BE2C (cell line): ENCODE measurements around the gene DCHS2.
A peak's percentile ranks its signal among the peaks of the same experiment; 100 is the strongest.

ENCODE experiments used
- DNase-seq: peaks from one replicate; pipeline ENCODE4 v3.0.0-alpha.2; 2020
- H3K27me3 ChIP-seq: fragments of 250-450 bp; sonication (Bioruptor Pico); 2 replicates; pipeline ENCODE4 v1.5.1; 2020; ENCODE audit warnings: mild to moderate bottlenecking
- H3K36me3 ChIP-seq: fragments of 250-450 bp; sonication (Bioruptor Pico); 2 replicates; pipeline ENCODE4 v1.5.1; 2020; ENCODE audit warnings: mild to moderate bottlenecking
- H3K4me1 ChIP-seq: fragments of 250-450 bp; sonication (Bioruptor Pico); 2 replicates; pipeline ENCODE4 v1.5.1; 2020
- H3K4me3 ChIP-seq: 2 replicates; pipeline ENCODE4 v1.5.1; 2011; ENCODE audit warnings: low read depth, low read length
- H3K9me3 ChIP-seq: fragments of 250-450 bp; sonication (Bioruptor Pico); 2 replicates; pipeline ENCODE4 v1.5.1; 2020
- CTCF ChIP-seq: IDR thresholded peaks from 2 replicates; pipeline ENCODE4 v1.5.1; 2012; ENCODE audit warnings: mild to moderate bottlenecking, low read depth, low read length

The DCHS2 gene

GRCh38 chr4:154507156-154507555 is 15.6 kb upstream of the DCHS2 start:
- no peak for TF ChIP-seq CTCF
- H3K4me1 ChIP-seq = no peaks in the 10 kb centered on the region

GRCh38 chr4:154506253-154506652 is 14.7 kb upstream of the DCHS2 start:
- Histone ChIP-seq H3K27me3 (peaks cover 29% of the 10 kb centered on the region), H3K36me3 (no peaks in the 10 kb centered on the region), H3K4me1 (no peaks in the 10 kb centered on the region), H3K9me3 (no peaks in the 10 kb centered on the region), H3K4me3 (no peak overlapping the region)
- TF ChIP-seq CTCF = peak; percentile 66
- no peak for DNase-seq

More at GRCh38 chr4:154507156-154507555, 15.6 kb upstream of the DCHS2 start:
- no peaks in the 10 kb centered on the region for H3K9me3 ChIP-seq
- no peak for DNase-seq
- H3K36me3 ChIP-seq = no peaks in the 10 kb centered on the region
- peaks cover 20% of the 10 kb centered on the region for H3K27me3 ChIP-seq
- H3K4me3 ChIP-seq = no peak overlapping the region

GRCh38 chr4:154503598-154503997 is 12.0 kb upstream of the DCHS2 start:
- H3K9me3 ChIP-seq = no peaks in the 10 kb centered on the region
- H3K4me3 ChIP-seq = no peak overlapping the region
- peaks cover 50% of the 10 kb centered on the region for H3K27me3 ChIP-seq
- TF ChIP-seq CTCF = peak; percentile 71
- DNase-seq = no peak
- H3K36me3 ChIP-seq = no peaks in the 10 kb centered on the region
- no peaks in the 10 kb centered on the region for H3K4me1 ChIP-seq

GRCh38 chr4:154502111-154502510 is 10.5 kb upstream of the DCHS2 start:
- H3K36me3 ChIP-seq = no peaks in the 10 kb centered on the region
- DNase-seq = no peak
- TF ChIP-seq CTCF = no peak
- no peaks in the 10 kb centered on the region for H3K9me3 ChIP-seq
- H3K27me3 ChIP-seq = peaks cover 56% of the 10 kb centered on the region
- no peak overlapping the region for H3K4me3 ChIP-seq
- H3K4me1 ChIP-seq = no peaks in the 10 kb centered on the region

- Histone ChIP-seq H3K36me3 (no peaks in the 10 kb centered on the region), H3K4me3 (no peak overlapping the region), H3K27me3 (peaks cover 46% of the 10 kb centered on the region), H3K4me1 (no peaks in the 10 kb centered on the region), H3K9me3 (no peaks in the 10 kb centered on the region)
- DNase-seq = no peak
- no peak for TF ChIP-seq CTCF
These were observed 6.3 kb upstream of the DCHS2 start for GRCh38 chr4:154497889-154498288.

- H3K27me3 ChIP-seq = peaks cover 40% of the 10 kb centered on the region
- no peak for DNase-seq
- no peak for TF ChIP-seq CTCF
These were observed 4.3 kb upstream of the DCHS2 start for GRCh38 chr4:154495867-154496266.

More at GRCh38 chr4:154495867-154496266, 4.3 kb upstream of the DCHS2 start:
- Histone ChIP-seq H3K9me3 (no peaks in the 10 kb centered on the region), H3K4me1 (no peaks in the 10 kb centered on the region), H3K36me3 (no peaks in the 10 kb centered on the region), H3K4me3 (no peak overlapping the region)
